ENCODE results near the gene TSTD1. TPM values are rescaled to one million over a fixed set of nuclear protein-coding genes. Genes with fewer than 3 reads are reported as not detected.
"Not testable (repeated sequence)": the region's sequence is repeated elsewhere in the genome, so short reads cannot be mapped to it uniquely, and the experiment has no call there.

The TSTD1 gene
- total RNA-seq, 1 donor from 2014 or later, result 7.2 TPM

DNA sequence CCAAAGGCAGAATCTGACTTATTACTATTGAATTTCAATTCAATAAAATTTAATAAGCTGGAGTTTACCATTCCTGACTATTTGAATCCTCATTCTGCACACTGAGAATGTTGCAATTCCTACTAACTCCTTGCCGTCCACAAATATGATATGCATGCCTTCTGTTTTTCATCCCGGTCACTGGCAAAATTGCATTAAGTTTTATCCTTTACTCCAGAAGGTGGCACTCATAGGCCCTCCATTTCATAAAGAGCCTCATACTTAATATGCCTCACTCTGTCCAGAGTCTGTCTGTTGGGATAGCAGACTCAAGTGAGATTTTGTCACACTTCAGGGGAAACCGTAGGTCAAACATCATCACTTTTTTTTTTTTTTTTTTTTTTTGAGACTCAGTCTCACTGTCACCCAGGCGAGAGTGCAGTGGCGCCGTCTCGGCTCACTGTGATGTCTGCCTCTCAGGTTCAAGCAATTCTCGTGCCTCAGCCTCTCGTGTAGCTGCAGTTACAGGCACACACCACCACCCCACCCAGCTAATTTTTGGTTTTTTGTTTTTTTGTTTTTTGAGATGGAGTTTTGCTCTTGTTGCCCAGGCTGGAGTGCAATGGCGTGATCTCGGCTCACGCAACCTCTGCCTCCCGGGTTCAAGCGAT, 45.1 kb downstream of the TSTD1 start:
- H3K4me1 Mint-ChIP-seq, result no peaks in the 10 kb centered on the region
- no peak for DNase-seq (ENCODE audit: low read depth, low spot score)
- H3K9me3 Mint-ChIP-seq, result no peaks in the 10 kb centered on the region
- H3K27ac Mint-ChIP-seq (ENCODE audit: unreplicated experiment), result no peak overlapping the region
- TF ChIP-seq, protein P1, sequence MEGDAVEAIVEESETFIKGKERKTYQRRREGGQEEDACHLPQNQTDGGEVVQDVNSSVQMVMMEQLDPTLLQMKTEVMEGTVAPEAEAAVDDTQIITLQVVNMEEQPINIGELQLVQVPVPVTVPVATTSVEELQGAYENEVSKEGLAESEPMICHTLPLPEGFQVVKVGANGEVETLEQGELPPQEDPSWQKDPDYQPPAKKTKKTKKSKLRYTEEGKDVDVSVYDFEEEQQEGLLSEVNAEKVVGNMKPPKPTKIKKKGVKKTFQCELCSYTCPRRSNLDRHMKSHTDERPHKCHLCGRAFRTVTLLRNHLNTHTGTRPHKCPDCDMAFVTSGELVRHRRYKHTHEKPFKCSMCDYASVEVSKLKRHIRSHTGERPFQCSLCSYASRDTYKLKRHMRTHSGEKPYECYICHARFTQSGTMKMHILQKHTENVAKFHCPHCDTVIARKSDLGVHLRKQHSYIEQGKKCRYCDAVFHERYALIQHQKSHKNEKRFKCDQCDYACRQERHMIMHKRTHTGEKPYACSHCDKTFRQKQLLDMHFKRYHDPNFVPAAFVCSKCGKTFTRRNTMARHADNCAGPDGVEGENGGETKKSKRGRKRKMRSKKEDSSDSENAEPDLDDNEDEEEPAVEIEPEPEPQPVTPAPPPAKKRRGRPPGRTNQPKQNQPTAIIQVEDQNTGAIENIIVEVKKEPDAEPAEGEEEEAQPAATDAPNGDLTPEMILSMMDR (conservative IDR thresholded peaks at IDR 0.05), result peak; percentile 52
- no peak overlapping the region for H3K4me3 Mint-ChIP-seq
- no peaks in the 10 kb centered on the region for H3K36me3 Mint-ChIP-seq (ENCODE audit: low read depth)
- H3K27me3 Mint-ChIP-seq (ENCODE audit: low read depth), result no peaks in the 10 kb centered on the region

DNA sequence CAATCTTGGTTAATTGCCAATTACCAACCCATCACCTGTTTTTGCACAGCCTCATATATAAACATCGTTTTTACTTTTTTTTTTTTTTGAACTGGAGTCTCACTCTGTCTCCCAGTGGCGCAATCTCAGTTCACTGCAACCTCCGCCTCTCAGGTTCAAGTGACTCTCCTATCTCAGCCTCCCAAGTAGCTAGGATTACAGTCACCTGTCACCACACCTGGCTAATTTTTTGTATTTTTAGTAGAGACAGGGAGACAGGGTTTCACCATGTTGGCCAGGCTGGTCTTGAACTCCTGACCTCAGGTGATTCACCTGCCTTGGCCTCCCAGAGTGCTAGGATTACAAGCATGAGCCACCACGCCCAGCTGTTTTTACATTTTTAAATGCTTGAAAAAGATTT, 46.7 kb downstream of the TSTD1 start:
- not testable (repeated sequence) for H3K27me3 Mint-ChIP-seq (ENCODE audit: low read depth); H3K9me3 Mint-ChIP-seq; H3K36me3 Mint-ChIP-seq (ENCODE audit: low read depth); H3K4me3 Mint-ChIP-seq; H3K27ac Mint-ChIP-seq (ENCODE audit: unreplicated experiment); DNase-seq (ENCODE audit: low read depth, low spot score); H3K4me1 Mint-ChIP-seq

Other genes with a start within 250 kb of the TSTD1 start
- not detected in 2 replicates for gene LY9, start 242.8 kb downstream of the TSTD1 start, total RNA-seq
- gene CD244, start 176.1 kb downstream of the TSTD1 start, total RNA-seq, result not detected in 2 replicates
- not detected in 2 replicates for gene ITLN1, start 153.8 kb downstream of the TSTD1 start, total RNA-seq
- gene ITLN2, start 84.2 kb downstream of the TSTD1 start, total RNA-seq, result 0.35 TPM in 1 of 2 replicates, not detected in the other
- 3.5 and 6.4 TPM in 2 replicates for gene F11R, start 17.8 kb downstream of the TSTD1 start, total RNA-seq
- 87.7 and 89.5 TPM in 2 replicates for gene USF1, start 7.0 kb upstream of the TSTD1 start, total RNA-seq
- not detected in 2 replicates for gene ARHGAP30, start 30.9 kb upstream of the TSTD1 start, total RNA-seq
- gene NECTIN4, start 50.6 kb upstream of the TSTD1 start, total RNA-seq, result not detected in 2 replicates
- 8.0 and 9.1 TPM in 2 replicates for gene KLHDC9, start 59.4 kb upstream of the TSTD1 start, total RNA-seq
- gene PFDN2, start 79.1 kb upstream of the TSTD1 start, total RNA-seq, result 90.0 and 99.5 TPM in 2 replicates
- gene NIT1, start 79.1 kb upstream of the TSTD1 start, total RNA-seq, result 48.6 and 53.9 TPM in 2 replicates
- 35.1 and 36.2 TPM in 2 replicates for gene DEDD, start 93.7 kb upstream of the TSTD1 start, total RNA-seq
- gene UFC1, start 115.0 kb upstream of the TSTD1 start, total RNA-seq, result 77.2 and 80.9 TPM in 2 replicates
- gene USP21, start 120.5 kb upstream of the TSTD1 start, total RNA-seq, result 41.6 and 45.2 TPM in 2 replicates
- 48.3 and 48.6 TPM in 2 replicates for gene PPOX, start 127.5 kb upstream of the TSTD1 start, total RNA-seq
- gene B4GALT3, start 138.5 kb upstream of the TSTD1 start, total RNA-seq, result 50.6 and 53.2 TPM in 2 replicates
- 4.6 and 4.8 TPM in 2 replicates for gene ADAMTS4, start 160.1 kb upstream of the TSTD1 start, total RNA-seq
- 106 and 108 TPM in 2 replicates for gene NDUFS2, start 163.4 kb upstream of the TSTD1 start, total RNA-seq
- gene FCER1G, start 176.3 kb upstream of the TSTD1 start, total RNA-seq, result 0.93 and 1.6 TPM in 2 replicates
- gene APOA2, start 184.7 kb upstream of the TSTD1 start, total RNA-seq, result not detected in 2 replicates
- gene TOMM40L, start 187.1 kb upstream of the TSTD1 start, total RNA-seq, result 17.2 and 17.9 TPM in 2 replicates
- not detected in 2 replicates for gene NR1I3, start 199.2 kb upstream of the TSTD1 start, total RNA-seq
- gene PCP4L1, start 219.8 kb upstream of the TSTD1 start, total RNA-seq, result 0.16 and 0.20 TPM in 2 replicates